ENCODE data around the gene FOLR3. TPM values are rescaled to one million over a fixed set of nuclear protein-coding genes. Genes with fewer than 3 reads are reported as not detected.

Gene FOLR3
- total RNA-seq, 4 donors from 2014 or later = 0.68 to 0.88 TPM; not detected in 2

DNA sequence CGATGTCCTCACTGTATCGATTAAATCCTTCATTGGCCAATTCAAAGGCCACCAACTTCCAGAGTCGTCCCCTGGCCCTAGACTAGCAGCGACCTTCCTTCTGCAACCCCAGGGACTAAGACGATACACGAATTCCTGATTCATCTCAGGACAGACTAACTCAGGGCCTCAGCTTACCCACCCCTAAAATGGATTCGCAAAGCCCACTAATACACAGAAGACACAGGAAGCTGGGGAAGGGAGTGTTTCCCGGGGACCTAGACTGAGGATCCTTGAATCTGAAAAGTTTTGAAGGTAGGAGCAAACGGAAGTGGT lies 32.9 kb upstream of the FOLR3 start:
- TF ChIP-seq, protein P1, sequence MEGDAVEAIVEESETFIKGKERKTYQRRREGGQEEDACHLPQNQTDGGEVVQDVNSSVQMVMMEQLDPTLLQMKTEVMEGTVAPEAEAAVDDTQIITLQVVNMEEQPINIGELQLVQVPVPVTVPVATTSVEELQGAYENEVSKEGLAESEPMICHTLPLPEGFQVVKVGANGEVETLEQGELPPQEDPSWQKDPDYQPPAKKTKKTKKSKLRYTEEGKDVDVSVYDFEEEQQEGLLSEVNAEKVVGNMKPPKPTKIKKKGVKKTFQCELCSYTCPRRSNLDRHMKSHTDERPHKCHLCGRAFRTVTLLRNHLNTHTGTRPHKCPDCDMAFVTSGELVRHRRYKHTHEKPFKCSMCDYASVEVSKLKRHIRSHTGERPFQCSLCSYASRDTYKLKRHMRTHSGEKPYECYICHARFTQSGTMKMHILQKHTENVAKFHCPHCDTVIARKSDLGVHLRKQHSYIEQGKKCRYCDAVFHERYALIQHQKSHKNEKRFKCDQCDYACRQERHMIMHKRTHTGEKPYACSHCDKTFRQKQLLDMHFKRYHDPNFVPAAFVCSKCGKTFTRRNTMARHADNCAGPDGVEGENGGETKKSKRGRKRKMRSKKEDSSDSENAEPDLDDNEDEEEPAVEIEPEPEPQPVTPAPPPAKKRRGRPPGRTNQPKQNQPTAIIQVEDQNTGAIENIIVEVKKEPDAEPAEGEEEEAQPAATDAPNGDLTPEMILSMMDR (IDR thresholded peaks at IDR 0.05; ENCODE audit: low read depth) = no peak

- TF ChIP-seq, protein P1 (IDR thresholded peaks at IDR 0.05; ENCODE audit: low read depth) = no peak
Observed at GRCh38 chr11:72102946-72103753, 32.4 kb upstream of the FOLR3 start, which contains the start of gene LAMTOR1. Gene LAMTOR1, minus strand, starts transcription at chr11:72103297. Its CDS starts 73 bp downstream, at chr11:72103224.

DNA sequence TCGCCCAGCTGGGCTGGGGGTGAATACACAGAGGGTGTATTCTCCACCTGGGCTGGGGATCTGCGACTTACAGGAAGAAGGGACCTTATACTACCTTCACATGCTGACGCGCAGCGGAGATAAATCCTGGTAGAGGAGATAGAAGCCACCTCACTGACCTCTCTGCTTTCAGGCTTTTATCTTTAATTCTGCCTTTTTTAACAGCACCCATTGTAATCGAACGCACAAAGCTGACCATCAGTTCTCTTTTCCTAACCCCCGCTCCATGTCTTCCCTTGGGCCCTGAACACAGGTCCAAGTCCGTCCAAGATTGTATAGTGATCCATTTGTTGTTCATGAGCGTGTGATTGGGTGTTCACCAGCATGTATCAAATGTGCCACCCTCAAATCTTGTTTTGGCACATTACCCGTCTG lies 31.8 kb upstream of the FOLR3 start:
- TF ChIP-seq, protein P1 (IDR thresholded peaks at IDR 0.05; ENCODE audit: low read depth) = no peak

- TF ChIP-seq, protein P1 (IDR thresholded peaks at IDR 0.05; ENCODE audit: low read depth) = no peak
Observed at GRCh38 chr11:72105888-72106287, 29.6 kb upstream of the FOLR3 start, which contains the start of gene TOMT. Gene TOMT, plus strand, starts transcription at chr11:72105924. Its CDS starts 28 bp downstream, at chr11:72105952.

DNA sequence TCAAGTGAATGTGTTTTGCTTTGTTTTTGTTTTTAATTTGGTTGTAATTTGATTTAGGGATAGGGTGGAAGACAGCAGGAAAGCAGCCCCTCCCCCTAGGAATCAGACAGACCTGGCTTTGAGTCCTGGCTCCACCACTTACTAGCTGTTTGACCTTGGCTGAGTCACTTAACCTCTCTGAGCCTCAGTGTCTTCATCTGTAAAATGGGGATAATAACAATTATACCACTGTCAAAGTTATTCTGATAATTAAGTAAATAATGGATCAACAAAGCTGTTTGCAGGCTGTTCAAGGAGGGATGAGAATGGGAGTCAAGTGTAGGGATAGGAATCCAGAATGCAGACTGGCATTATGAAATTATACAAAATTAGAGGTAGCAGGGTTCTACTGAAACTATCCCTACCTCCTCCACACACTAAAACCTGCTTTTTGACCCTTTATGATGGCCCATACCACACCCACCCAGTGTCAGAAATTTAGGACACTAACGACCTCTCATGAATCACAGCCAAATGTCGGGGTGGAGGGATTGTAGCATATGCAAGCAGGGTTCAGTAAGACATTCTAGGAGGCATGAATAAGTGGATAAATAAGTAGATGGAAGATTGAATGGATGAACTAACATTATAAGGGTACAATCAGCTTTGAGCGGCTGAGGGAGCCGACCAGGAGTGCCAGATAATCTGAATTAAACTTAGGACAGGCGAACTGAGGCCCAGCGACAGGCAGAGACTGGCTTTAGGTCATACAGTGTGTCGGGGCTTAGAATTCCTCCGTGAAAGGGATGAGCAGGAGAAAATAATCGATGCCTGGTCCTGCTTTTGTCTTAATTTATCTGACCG lies 24.0 kb upstream of the FOLR3 start:
- TF ChIP-seq, protein P1 (IDR thresholded peaks at IDR 0.05; ENCODE audit: low read depth) = no peak

DNA sequence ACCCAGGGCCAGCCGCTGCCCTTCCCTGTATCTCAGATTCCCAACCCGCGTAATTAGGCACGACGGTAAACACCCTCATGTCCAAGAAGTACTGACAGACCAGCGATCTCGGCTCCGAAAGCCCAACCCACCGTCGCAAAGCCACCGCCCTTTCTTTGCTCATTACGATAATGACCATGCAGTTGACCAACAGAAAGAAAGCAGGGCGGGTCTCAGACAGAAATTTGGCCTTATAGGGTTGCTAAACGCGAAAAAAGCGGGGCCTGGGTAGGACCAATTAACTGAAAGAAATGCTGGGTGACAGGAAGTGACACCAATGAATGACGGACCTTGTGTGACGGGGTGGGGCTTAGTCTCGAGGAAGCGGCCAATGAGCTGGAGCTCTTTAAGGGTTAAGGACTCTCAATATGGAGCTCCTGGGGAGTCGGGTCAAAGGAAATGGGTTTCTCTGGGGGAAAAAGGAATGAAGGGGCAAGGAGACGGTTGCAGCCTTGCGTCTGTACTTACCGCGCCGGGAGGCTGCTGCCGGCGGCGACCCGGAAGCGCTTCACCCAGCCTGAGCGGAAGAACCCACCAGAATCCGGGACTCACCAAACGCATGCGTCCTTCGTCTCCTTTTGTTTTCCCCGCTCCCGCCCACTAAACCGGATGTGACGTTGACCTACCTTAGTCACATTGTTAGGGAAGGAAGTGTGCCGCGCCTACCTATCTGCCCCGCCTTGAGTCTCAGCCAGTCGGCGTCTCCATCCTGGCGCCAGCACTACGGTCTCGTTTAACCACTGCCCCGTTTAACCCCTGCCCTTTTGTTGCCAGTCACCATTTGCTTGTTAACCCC lies 23.2 kb upstream of the FOLR3 start, which contains the start of gene ANAPC15:
Gene ANAPC15 (minus strand): TSS at position 553 of the 835 bp plus-strand sequence. CDS start 1,419 bp downstream, outside the sequence.
- TF ChIP-seq, protein P1 (IDR thresholded peaks at IDR 0.05; ENCODE audit: low read depth) = no peak
